Upper lobe of left lung (tissue), 6 donors: ENCODE results near the gene GALNS. TPM values are rescaled to one million over a fixed set of nuclear protein-coding genes. Genes with fewer than 3 reads are reported as not detected.

Experiments
- ATAC-seq, 2 donors: fragments of 200-7000 bp; cut with Tn5 transposase; one replicate each; pipeline ENCODE4 v1.9.1; 2022; ENCODE audit warnings: mild to moderate bottlenecking in 2 of 2, moderate library complexity in 2 of 2; ENCODE audit not compliant: low FRiP score in 2 of 2
- DNase-seq, 2 donors: peaks; one replicate each; pipeline ENCODE4 v3.0.0-alpha.2; 2019 to 2020
- H3K27ac ChIP-seq, 4 donors: fragments of 200-600 bp; sonication (generic); one replicate each; pipeline ENCODE4 v1.5.1; 2016 to 2019
- H3K27me3 ChIP-seq, 4 donors: fragments of 200-600 bp; sonication (generic); one replicate each; pipeline ENCODE4 v1.5.1; 2017 to 2019
- H3K36me3 ChIP-seq, 4 donors: fragments of 200-600 bp; sonication (generic); one replicate each; pipeline ENCODE4 v1.5.1; 2016 to 2019
- H3K4me1 ChIP-seq, 4 donors: fragments of 200-600 bp; sonication (generic); one replicate each; pipeline ENCODE4 v1.5.1; 2018 to 2019
- H3K4me3 ChIP-seq, 4 donors: fragments of 200-600 bp; sonication (generic); one replicate each; pipeline ENCODE4 v1.5.1; 2017 to 2019; ENCODE audit warnings: mild to moderate bottlenecking in 2 of 4, moderate library complexity in 1 of 4
- H3K9me3 ChIP-seq, 4 donors: fragments of 200-600 bp; sonication (generic); one replicate each; pipeline ENCODE4 v1.5.1; 2018 to 2019
- EP300 ChIP-seq, 4 donors: sonication (generic); formaldehyde crosslinking; IDR thresholded peaks; one replicate each; pipeline ENCODE4 v1.5.1; 2017; ENCODE audit warnings: antibody characterized with exemption in 4 of 4, control low read depth in 2 of 4
- POLR2A ChIP-seq, 4 donors: fragments of 450-650 bp; IDR thresholded peaks; one replicate each; pipeline ENCODE4 v1.5.1; 2016 to 2017; ENCODE audit warnings: antibody characterized with exemption in 4 of 4, mild to moderate bottlenecking in 2 of 4
- POLR2AphosphoS5 ChIP-seq, 2 donors: sonication (generic); formaldehyde crosslinking; IDR thresholded peaks; one replicate each; pipeline ENCODE4 v1.5.1; 2017; ENCODE audit warnings: antibody characterized with exemption in 2 of 2
- WGBS, 2 donors: methylation state at CpG; one replicate each; pipeline ENCODE4 v1.1.5; 2017 to 2018; 5-methylcytosine and 5-hydroxymethylcytosine counted together
- total RNA-seq, 6 donors: library from RNA; depleted of rRNA in 4 of 6; stranded (reverse); fragments of >200 nt in 4 of 6; gene quantifications; one replicate each; pipeline versions ENCODE4 v1.1.0 to v1.2.1, GENCODE V29; 2016 to 2021
- TF ChIP-seq, protein P1 (sequence below), 6 experiments: fragments of 450-650 bp in 4 of 6; fragments of 200-600 bp in 2 of 6; sonication (generic) in 2 of 6; IDR thresholded peaks; one replicate each; pipeline ENCODE4 v1.5.1; 2016 to 2019; ENCODE audit warnings: antibody characterized with exemption in 6 of 6
- donor health status: DM: no; HTN: no; CAD: no; lungs with moderate emphysema.
- donor health status: DM: no; HTN: yes; CAD: no; lungs with severe emphysema.

GALNS gene
- total RNA-seq, 6 donors from 2014 or later: 24.8 to 140 (median 45.6) TPM

DNA sequence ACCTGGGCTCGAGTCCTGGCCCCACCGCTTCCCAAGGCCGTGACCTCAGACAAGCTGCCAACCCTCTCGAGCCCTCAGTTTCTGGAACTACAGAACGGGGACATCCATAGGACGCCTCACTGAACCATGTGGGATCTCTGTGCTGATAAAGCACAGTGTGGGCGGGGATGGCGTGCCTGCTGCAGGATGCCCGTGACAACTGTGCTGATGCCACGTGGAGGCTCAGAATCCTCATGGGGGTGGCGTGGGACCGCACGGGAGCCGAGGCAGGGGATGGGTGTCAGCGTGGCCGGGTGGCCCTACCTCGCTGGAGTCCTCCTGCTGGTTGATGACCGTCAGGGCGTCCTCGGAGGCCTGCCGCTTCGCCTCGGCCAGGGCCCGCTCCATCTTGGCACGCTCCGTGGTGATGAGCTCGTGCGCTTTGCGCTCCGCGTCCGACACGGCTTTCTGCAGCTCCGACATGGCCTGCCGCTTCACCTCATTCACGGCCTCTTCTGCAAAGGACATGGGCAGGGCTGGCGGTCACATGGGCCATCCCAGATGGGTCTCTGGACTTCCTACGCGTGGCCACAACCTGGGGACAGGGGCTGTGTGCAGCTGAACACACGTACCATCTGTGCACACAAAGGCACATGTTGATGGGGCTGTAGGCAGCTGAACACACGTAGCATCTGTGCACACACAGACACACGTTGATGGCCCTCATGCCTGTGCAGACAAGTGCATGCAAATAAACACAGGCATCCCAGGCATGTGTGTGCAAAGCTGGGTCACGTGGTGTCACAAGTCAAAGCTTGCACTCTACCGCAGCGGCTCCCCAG, 22.4 kb upstream of the GALNS start:
- ATAC-seq (no peak), DNase-seq (peak in 1 of 2 donors; percentile 80)
- Histone ChIP-seq H3K4me1 (peaks cover 0 to 18% (median 0%) of the 10 kb centered on the region in 4 donors), H3K9me3 (no peaks in the 10 kb centered on the region), H3K27me3 (no peaks in the 10 kb centered on the region), H3K36me3 (peaks cover 0 to 75% (median 26%) of the 10 kb centered on the region in 4 donors), H3K4me3 (no peak overlapping the region), H3K27ac (no peak overlapping the region)
- 86% methylated on average over 7 to 45 of the region's 45 CpGs for WGBS, 2 donors
- no peak for TF ChIP-seq POLR2A (IDR thresholded peaks at IDR 0.05)

DNA sequence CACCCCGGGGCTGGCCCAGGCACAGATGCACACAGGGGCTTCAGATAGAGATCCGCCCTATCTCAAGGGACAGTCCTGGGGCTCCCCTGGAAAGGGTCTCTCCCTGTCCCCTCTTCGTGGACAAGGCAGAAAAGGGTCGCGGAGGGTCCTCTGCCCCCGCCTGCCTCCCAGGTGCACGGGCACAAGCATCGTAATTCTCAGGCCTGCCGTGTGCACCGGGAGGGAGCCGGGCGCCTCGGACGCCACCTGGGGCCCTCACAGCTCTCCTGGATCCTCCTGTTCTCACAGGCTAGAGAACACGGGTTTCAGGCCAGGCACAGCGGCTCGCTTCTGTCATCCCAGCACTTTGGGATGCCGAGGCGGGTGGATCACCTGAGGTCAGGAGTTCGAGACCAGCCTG, 21.6 kb upstream of the GALNS start:
- 95 to 97% methylated on average over 11 to 20 of the region's 20 CpGs for WGBS, 2 donors
- ATAC-seq (no peak), DNase-seq (peak in 1 of 2 donors; percentile 73)
- Histone ChIP-seq H3K9me3 (no peaks in the 10 kb centered on the region), H3K4me1 (peaks cover 0 to 18% (median 0%) of the 10 kb centered on the region in 4 donors), H3K36me3 (peaks cover 0 to 67% (median 22%) of the 10 kb centered on the region in 4 donors), H3K27me3 (no peaks in the 10 kb centered on the region), H3K4me3 (no peak overlapping the region), H3K27ac (no peak overlapping the region)
- no peak for TF ChIP-seq POLR2A (IDR thresholded peaks at IDR 0.05)
- TF ChIP-seq EP300 (IDR thresholded peaks at IDR 0.05): no peak
- TF ChIP-seq POLR2AphosphoS5 (IDR thresholded peaks at IDR 0.05): no peak
- TF ChIP-seq, protein P1, sequence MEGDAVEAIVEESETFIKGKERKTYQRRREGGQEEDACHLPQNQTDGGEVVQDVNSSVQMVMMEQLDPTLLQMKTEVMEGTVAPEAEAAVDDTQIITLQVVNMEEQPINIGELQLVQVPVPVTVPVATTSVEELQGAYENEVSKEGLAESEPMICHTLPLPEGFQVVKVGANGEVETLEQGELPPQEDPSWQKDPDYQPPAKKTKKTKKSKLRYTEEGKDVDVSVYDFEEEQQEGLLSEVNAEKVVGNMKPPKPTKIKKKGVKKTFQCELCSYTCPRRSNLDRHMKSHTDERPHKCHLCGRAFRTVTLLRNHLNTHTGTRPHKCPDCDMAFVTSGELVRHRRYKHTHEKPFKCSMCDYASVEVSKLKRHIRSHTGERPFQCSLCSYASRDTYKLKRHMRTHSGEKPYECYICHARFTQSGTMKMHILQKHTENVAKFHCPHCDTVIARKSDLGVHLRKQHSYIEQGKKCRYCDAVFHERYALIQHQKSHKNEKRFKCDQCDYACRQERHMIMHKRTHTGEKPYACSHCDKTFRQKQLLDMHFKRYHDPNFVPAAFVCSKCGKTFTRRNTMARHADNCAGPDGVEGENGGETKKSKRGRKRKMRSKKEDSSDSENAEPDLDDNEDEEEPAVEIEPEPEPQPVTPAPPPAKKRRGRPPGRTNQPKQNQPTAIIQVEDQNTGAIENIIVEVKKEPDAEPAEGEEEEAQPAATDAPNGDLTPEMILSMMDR (IDR thresholded peaks at IDR 0.05): no peak

DNA sequence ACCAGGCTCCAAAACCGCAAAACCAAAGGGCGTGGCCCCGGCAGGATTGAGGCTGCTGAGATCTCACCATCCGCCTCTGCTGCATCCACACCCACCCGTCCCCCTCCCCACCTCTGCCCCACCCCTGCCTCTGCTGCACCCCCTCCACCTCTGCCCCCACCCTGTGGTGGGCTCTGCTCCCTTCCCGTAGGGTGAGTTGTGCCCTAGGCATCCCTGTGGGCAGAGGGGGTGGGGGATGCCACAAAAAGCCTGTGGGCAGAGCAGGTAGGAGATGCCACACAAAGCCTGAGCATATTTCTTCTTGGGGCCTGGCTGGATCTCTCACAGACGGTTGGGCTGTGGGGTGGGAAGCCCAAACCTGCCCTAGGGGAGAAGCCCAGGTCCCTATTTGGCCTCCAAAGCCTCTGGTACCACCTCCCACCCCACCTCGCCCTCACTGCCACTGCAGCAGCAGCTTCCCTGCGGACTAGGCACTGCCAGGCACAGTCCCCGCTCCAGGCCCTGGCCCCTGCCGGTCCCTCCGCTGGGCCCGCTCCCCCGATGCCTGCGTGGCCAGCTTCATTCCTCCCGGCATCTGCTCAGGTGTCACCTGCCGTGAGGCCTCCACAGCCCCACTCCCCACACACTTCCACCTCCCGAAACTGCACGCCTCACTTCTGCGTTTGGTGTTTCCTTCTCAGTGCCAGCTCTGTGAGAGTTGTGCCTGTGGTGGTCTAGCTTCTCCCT, 21.0 kb upstream of the GALNS start:
- Histone ChIP-seq H3K27me3 (no peaks in the 10 kb centered on the region), H3K27ac (no peak overlapping the region), H3K4me1 (peaks cover 0 to 18% (median 0%) of the 10 kb centered on the region in 4 donors), H3K9me3 (no peaks in the 10 kb centered on the region), H3K4me3 (no peak overlapping the region), H3K36me3 (peaks cover 0 to 60% (median 18%) of the 10 kb centered on the region in 4 donors)
- ATAC-seq (no peak), DNase-seq (peak in 1 of 2 donors; percentile 70)
- TF ChIP-seq, protein P1 (IDR thresholded peaks at IDR 0.05): no peak
- no peak for TF ChIP-seq POLR2AphosphoS5 (IDR thresholded peaks at IDR 0.05)
- TF ChIP-seq EP300 (IDR thresholded peaks at IDR 0.05): no peak
- no peak for TF ChIP-seq POLR2A (IDR thresholded peaks at IDR 0.05)
- 87 to 88% methylated on average over 14 to 19 of the region's 20 CpGs for WGBS, 2 donors

DNA sequence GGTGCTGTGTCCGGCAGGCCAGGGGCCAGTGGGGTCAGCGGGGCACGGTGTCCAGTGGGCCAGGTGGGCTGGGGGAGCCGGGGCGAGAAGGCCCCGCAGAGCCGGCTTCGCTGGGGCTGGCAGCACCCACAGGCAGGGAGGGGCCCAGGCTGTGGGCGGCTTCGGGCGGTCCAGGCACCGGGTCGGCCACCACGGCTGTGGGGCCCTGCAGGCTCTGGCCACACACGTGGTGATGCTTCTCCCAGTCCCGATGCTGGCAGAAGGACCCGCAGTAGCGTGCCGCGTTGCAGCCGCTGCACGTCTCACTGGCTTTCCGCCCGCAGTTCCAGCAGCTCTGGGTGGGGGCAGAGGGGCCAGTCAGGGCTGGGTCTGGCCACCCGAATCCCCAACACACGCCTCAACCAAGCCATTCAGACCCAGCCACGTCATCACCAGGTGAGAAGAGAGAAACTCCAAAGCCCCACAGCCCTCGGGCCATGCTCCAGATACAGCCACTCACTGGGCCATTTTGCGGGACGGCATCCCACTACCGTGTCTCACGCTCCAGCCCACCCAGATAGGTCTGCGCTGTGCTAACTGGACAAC, 20.3 kb upstream of the GALNS start:
- TF ChIP-seq, protein P1 (IDR thresholded peaks at IDR 0.05): no peak
- TF ChIP-seq POLR2AphosphoS5 (IDR thresholded peaks at IDR 0.05) (no peak), EP300 (IDR thresholded peaks at IDR 0.05) (no peak), POLR2A (IDR thresholded peaks at IDR 0.05) (no peak)
- Histone ChIP-seq H3K27me3 (no peaks in the 10 kb centered on the region), H3K4me3 (no peak overlapping the region), H3K9me3 (no peaks in the 10 kb centered on the region), H3K27ac (no peak overlapping the region), H3K36me3 (peaks cover 0 to 53% (median 15%) of the 10 kb centered on the region in 4 donors), H3K4me1 (peaks cover 0 to 12% (median 0%) of the 10 kb centered on the region in 4 donors)
- 78 to 89% methylated on average over 6 to 18 of the region's 33 CpGs for WGBS, 2 donors
- ATAC-seq (no peak), DNase-seq (peak in 1 of 2 donors; percentile 79)

DNA sequence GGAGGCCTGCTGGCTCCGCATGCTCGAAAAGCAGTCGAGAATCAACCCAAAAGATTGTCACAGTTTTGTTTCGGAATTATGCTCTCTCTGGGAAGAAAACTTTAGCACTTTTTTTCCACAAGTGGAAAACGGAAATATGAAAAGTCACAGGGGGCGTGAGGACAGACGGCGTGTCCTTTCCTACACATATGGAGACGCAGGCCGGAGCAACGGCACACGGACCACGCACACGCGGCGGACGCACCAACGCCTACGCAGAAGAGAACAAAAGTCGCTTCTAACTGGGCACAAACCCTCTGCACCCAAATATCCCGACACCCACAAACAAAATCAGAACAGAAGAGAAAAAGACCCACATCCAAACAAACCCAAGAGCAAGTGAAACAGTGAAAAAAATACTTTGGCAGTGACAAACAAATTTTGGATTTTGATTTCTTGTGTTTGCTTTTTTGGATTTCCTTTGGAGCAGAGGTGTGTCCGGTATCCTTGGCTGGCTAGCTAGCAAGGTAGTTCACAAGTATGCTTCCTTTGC, 19.0 kb upstream of the GALNS start:
- ATAC-seq (no peak), DNase-seq (peak in 1 of 2 donors; percentile 39)
- Histone ChIP-seq H3K36me3 (peaks cover 0 to 44% (median 12%) of the 10 kb centered on the region in 4 donors), H3K4me3 (no peak overlapping the region), H3K4me1 (peaks cover 0 to 5% (median 2%) of the 10 kb centered on the region in 4 donors), H3K27ac (no peak overlapping the region), H3K9me3 (no peaks in the 10 kb centered on the region), H3K27me3 (peaks cover 0 to under 1% (median 0%) of the 10 kb centered on the region in 4 donors)
- TF ChIP-seq POLR2A (IDR thresholded peaks at IDR 0.05) (no peak), EP300 (IDR thresholded peaks at IDR 0.05) (no peak), POLR2AphosphoS5 (IDR thresholded peaks at IDR 0.05) (no peak)
- TF ChIP-seq, protein P1 (IDR thresholded peaks at IDR 0.05): no peak
- WGBS, 2 donors: 95% methylated on average over 22 of the region's 22 CpGs
